Measurements from ENCODE around the gene CDC42EP4. TPM values are rescaled to one million over a fixed set of nuclear protein-coding genes. Genes with fewer than 3 reads are reported as not detected.
"Not testable (repeated sequence)": the region's sequence is repeated elsewhere in the genome, so short reads cannot be mapped to it uniquely, and the experiment has no call there.

Gene CDC42EP4
- total RNA-seq, 1 donor from 2014 or later, result 34.0 TPM

GRCh38 chr17:73338050-73338521, 26.3 kb upstream of the CDC42EP4 start:
- Histone ChIP-seq H3K27ac (replicated peaks) (peak overlapping the region; percentile 70), H3K27me3 (ENCODE audit: low read depth) (no peaks in the 10 kb centered on the region), H3K4me3 (no peak overlapping the region), H3K9me3 (replicated peaks) (no peaks in the 10 kb centered on the region), H3K36me3 (no peaks in the 10 kb centered on the region), H3K4me1 (peaks cover 33% of the 10 kb centered on the region)
- DNase-seq, result no peak
- no peak for TF ChIP-seq CTCF (IDR thresholded peaks at IDR 0.05; ENCODE audit: borderline replicate concordance)
- intact Hi-C loops (cut with micrococcal nuclease), result no loop called here

- Histone ChIP-seq H3K36me3 (no peaks in the 10 kb centered on the region), H3K4me3 (no peak overlapping the region), H3K27me3 (ENCODE audit: low read depth) (no peaks in the 10 kb centered on the region), H3K27ac (replicated peaks) (peak overlapping the region; percentile 70), H3K4me1 (peaks cover 25% of the 10 kb centered on the region), H3K9me3 (replicated peaks) (no peaks in the 10 kb centered on the region)
- TF ChIP-seq CTCF (IDR thresholded peaks at IDR 0.05; ENCODE audit: borderline replicate concordance), result no peak
- DNase-seq, result no peak
- intact Hi-C loops (cut with micrococcal nuclease), result no loop called here
These were observed 25.5 kb upstream of the CDC42EP4 start for GRCh38 chr17:73337330-73337710.

GRCh38 chr17:73336408-73337329, 24.9 kb upstream of the CDC42EP4 start:
- Histone ChIP-seq H3K27me3 (ENCODE audit: low read depth) (no peaks in the 10 kb centered on the region), H3K4me3 (no peak overlapping the region), H3K27ac (replicated peaks) (peak overlapping the region; percentile 70), H3K36me3 (no peaks in the 10 kb centered on the region), H3K9me3 (replicated peaks) (no peaks in the 10 kb centered on the region), H3K4me1 (peaks cover 19% of the 10 kb centered on the region)
- intact Hi-C loops (cut with micrococcal nuclease), result no loop called here
- TF ChIP-seq CTCF (IDR thresholded peaks at IDR 0.05; ENCODE audit: borderline replicate concordance), result no peak
- DNase-seq, result no peak

- Histone ChIP-seq H3K4me3 (no peak overlapping the region), H3K27me3 (ENCODE audit: low read depth) (no peaks in the 10 kb centered on the region), H3K27ac (replicated peaks) (peak overlapping the region; percentile 70), H3K9me3 (replicated peaks) (no peaks in the 10 kb centered on the region), H3K4me1 (peaks cover 14% of the 10 kb centered on the region), H3K36me3 (no peaks in the 10 kb centered on the region)
- intact Hi-C loops (cut with micrococcal nuclease), result no loop called here
- no peak for TF ChIP-seq CTCF (IDR thresholded peaks at IDR 0.05; ENCODE audit: borderline replicate concordance)
- no peak for DNase-seq
These were observed 24.0 kb upstream of the CDC42EP4 start for GRCh38 chr17:73335591-73336407.

GRCh38 chr17:73334771-73335513, 23.1 kb upstream of the CDC42EP4 start:
- Histone ChIP-seq H3K36me3 (no peaks in the 10 kb centered on the region), H3K4me1 (peaks cover 14% of the 10 kb centered on the region), H3K9me3 (replicated peaks) (no peaks in the 10 kb centered on the region), H3K4me3 (no peak overlapping the region), H3K27ac (replicated peaks) (no peak overlapping the region), H3K27me3 (ENCODE audit: low read depth) (no peaks in the 10 kb centered on the region)
- no peak for TF ChIP-seq CTCF (IDR thresholded peaks at IDR 0.05; ENCODE audit: borderline replicate concordance)
- intact Hi-C loops (cut with micrococcal nuclease), result no loop called here
- no peak for DNase-seq

GRCh38 chr17:73333445-73333844, 21.6 kb upstream of the CDC42EP4 start:
- H3K36me3 ChIP-seq; H3K27me3 ChIP-seq (ENCODE audit: low read depth); intact Hi-C loops (cut with micrococcal nuclease); H3K9me3 ChIP-seq (replicated peaks); H3K4me3 ChIP-seq; H3K27ac ChIP-seq (replicated peaks); DNase-seq: not testable (repeated sequence)
- H3K4me1 ChIP-seq, result peaks cover 14% of the 10 kb centered on the region
